Measurements from ENCODE around the gene AP3M1.

AP3M1 gene

DNA sequence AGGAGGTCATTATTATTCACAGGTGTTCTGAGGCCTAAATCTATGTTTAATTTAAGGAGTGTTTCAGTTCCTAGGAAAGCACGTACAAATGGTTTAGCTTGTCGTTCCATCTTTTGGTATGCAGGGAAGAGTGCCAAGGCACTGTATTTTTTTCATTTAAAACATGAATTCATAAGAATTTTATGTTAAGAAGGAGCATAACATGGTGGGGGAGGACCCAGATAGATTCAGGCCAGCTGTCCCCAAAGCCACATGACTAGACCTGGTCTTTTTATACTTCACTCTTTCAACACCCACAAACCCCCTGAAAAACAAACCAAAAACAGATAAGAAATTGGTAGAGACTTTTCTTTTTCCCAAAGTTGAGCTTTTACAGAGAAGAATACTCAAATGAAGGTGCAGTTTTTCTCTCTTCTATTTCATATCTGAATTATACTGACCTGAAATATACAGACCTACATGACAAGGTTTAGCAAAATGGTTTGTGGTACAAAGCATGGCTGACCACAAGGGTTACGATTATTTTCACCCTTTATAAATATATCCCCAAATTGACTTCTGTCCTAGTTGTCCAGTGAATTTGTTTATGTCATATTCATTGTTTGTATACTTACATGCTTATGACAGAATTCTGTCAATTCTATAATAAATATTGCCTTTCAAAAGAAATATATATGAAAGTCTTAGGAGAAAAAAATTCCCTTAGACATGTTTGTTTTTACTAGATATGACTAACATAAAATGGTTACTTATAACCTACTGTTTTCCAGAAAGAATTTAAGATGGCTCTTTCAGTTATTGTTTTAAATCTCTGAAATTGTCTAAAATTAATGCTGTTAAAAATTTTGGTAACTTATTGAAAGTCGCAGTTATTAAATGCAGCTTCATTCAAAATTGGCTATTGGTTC is 71.3 kb downstream of the AP3M1 start:
- DNase-seq, result peak; percentile 39

DNA sequence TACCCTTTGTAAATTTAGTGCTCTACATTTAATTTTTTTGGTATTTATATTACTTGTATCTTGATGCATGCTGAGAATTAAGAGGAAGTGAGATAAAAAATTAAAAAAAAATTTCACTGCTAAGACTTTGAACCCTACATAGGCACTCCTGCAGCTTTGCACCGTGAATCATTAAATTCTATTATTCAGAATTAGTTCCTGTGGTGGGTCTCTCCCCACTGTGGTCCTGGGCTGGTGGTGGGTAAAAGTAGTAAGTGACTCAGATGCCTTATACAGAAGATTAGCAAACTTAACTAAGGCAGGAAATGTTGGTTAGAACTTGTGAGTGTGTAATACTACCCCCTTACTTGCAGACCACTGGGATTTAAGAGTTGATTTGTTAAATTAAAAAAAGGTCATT is 72.6 kb downstream of the AP3M1 start:
- DNase-seq, result peak; percentile 87

- DNase-seq, result no peak
Measured at GRCh38 chr10:74077416-74077815, 73.2 kb downstream of the AP3M1 start.

- no peak for DNase-seq
Measured at GRCh38 chr10:74076961-74077360, 73.7 kb downstream of the AP3M1 start.

DNA sequence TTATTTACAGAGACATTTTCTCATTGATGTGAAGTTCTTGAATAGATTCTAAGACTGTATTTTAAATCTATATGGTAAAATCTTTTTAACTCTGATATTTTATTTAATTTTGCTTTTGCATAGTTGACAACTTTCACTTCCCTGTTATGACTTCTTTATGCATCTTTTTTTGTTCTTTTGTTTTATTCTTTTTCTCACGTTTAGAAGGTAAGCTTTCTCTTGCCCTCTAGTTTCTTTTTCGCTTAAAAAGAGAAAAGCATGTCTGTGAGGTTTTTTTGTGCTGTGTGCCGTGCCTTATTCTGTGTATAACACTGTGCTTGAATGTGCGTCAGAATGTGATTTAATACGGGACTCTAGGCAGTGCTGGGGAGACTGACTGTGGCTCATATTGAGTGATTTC is 74.7 kb downstream of the AP3M1 start:
- DNase-seq, result no peak

DNA sequence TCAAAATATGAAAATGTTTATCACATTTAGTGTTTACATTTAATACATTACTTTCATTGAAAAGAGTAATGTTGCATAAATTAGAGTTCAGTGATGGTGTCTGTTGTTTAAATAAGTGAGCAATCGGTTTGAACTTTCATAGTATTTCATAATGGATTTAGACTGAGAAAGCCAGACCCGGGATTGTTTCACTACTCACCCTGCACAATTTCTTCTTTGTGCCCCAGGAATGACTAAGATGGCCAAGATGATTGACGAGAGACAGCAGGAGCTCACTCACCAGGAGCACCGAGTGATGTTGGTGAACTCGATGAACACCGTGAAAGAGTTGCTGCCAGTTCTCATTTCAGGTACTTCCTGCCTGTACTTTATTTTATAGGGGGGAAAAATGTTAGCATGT is 78.1 kb downstream of the AP3M1 start:
- peak; percentile 34 for DNase-seq

DNA sequence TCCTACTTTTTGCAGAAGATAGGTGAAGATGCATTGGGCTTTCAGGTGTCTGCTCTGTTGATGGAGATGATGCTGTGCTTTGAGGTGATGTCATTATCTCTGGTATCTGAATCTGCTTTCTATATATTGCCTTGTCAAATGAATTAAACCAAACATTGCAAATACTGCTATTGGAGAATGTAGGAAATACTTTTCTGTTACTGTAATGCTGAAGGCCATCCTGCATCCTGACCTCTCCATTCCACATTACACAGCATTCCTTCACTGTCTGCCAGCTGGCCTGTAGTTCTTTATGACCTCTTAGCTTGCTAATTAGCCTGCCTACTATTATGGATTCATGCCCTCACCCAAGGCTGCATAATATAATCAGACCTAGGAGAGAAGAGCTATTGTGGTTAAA is 79.5 kb downstream of the AP3M1 start:
- peak; percentile 89 for DNase-seq
